H1 (cell line): ENCODE data around the gene SH3RF3. TPM values are rescaled to one million over a fixed set of nuclear protein-coding genes. Genes with fewer than 3 reads are reported as not detected.

Source experiments
- ASH2L ChIP-seq: fragments of 200-600, 300-600 bp; sonication (generic); IDR thresholded peaks from one replicate; pipeline ENCODE4 v1.7.1; 2017; ENCODE audit warnings: low read length
- POLR2A ChIP-seq, 2 experiments: IDR thresholded peaks; 1 replicate in 1 of 2; 2 replicates in 1 of 2; pipeline ENCODE4 v1.6.1; 2011; ENCODE audit warnings: low read depth in 2 of 2, low read length in 2 of 2, mild to moderate bottlenecking in 2 of 2; ENCODE audit errors: control extremely low read depth in 1 of 2
- RXRA ChIP-seq: IDR thresholded peaks from 2 replicates; pipeline ENCODE4 v1.6.1; 2011; ENCODE audit warnings: low read depth, mild to moderate bottlenecking, low read length, moderate library complexity; ENCODE audit not compliant: insufficient read depth
- SIN3A ChIP-seq, 2 experiments: IDR thresholded peaks in 1 of 2; conservative IDR thresholded peaks in 1 of 2; 2 replicates each; pipeline ENCODE4 v1.6.1; 2011 to 2012; ENCODE audit warnings: low read length in 2 of 2, improper control_type of control experiment in 1 of 2, low read depth in 1 of 2, mild to moderate bottlenecking in 1 of 2
- polyA plus RNA-seq, 7 experiments: library from polyadenylated mRNA; depleted of rRNA in 3 of 7; stranded (reverse) in 5 of 7; unstranded in 2 of 7; fragments of >200 nt in 5 of 7; fragments of 200-250 nt in 2 of 7; gene quantifications; 1 replicate in 5 of 7; 2 replicates in 1 of 7; 4 replicates in 1 of 7; pipeline versions ENCODE4 v1.2.1 to v1.2.3, GENCODE V29; 2011 to 2013; ENCODE audit warnings: missing spikeins in 2 of 7, mixed read lengths in 2 of 7
- total RNA-seq: library from RNA; stranded (reverse); fragmentation: NEBNext Ultra II Directional; extraction: Animal tissue kit (Norgen Biotek cat#: 25700); gene quantifications from 2 replicates; pipeline ENCODE4 v1.2.1, GENCODE V29; 2021

SH3RF3 gene
- total and polyA plus RNA-seq, 2 of the 8 experiments (the other 6 are each of a cell fraction or from before 2014, with no cell fraction given), result 0.11 to 0.65 TPM

GRCh38 chr2:109320195-109320922, 191.4 kb downstream of the SH3RF3 start (continued):
- no peak for TF ChIP-seq SIN3A (conservative IDR thresholded peaks at IDR 0.05 in 1 of 2, IDR thresholded peaks at IDR 0.05 in 1 of 2; ENCODE audit: low read depth in 1 of 2, low read length in 2 of 2)
- no peak for TF ChIP-seq ASH2L
- TF ChIP-seq POLR2A (IDR thresholded peaks at IDR 0.05; ENCODE audit: control extremely low read depth in 1 of 2, low read depth in 2 of 2, low read length in 2 of 2), result no peak
- no peak for TF ChIP-seq RXRA
